Measurements from ENCODE around the gene MCM5.

DNA sequence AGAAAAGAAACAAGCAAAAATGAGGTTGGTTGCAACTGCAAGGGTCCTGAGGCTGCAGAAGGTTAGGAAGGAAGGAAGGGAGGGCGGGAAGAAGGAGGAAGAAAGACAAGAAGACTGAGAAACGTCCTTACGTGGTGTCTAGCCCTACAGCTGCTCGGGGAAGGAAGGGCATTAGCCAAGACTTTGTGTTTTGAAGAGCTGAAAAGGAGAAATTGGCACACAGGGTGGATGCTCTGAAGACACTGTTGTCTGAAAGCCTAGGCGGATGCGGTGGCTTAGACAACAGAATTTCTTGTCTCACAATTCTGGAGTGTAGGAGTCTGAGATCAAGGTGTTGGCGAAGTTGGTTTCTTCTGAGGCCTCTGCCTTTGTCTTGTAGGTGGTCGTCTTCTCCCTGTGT, 60.7 kb downstream of the MCM5 start:
- TF ChIP-seq, protein P1, sequence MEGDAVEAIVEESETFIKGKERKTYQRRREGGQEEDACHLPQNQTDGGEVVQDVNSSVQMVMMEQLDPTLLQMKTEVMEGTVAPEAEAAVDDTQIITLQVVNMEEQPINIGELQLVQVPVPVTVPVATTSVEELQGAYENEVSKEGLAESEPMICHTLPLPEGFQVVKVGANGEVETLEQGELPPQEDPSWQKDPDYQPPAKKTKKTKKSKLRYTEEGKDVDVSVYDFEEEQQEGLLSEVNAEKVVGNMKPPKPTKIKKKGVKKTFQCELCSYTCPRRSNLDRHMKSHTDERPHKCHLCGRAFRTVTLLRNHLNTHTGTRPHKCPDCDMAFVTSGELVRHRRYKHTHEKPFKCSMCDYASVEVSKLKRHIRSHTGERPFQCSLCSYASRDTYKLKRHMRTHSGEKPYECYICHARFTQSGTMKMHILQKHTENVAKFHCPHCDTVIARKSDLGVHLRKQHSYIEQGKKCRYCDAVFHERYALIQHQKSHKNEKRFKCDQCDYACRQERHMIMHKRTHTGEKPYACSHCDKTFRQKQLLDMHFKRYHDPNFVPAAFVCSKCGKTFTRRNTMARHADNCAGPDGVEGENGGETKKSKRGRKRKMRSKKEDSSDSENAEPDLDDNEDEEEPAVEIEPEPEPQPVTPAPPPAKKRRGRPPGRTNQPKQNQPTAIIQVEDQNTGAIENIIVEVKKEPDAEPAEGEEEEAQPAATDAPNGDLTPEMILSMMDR (IDR thresholded peaks at IDR 0.05; ENCODE audit: low read length), result no peak
- no peak for TF ChIP-seq EZH2 (optimal IDR thresholded peaks at IDR 0.05; ENCODE audit: low read depth, low read length)
- no peak for TF ChIP-seq EZH2phosphoT487 (IDR thresholded peaks at IDR 0.05; ENCODE audit: low read length)
